ENCODE measurements around the gene GIPC2. TPM values are rescaled to one million over a fixed set of nuclear protein-coding genes. Genes with fewer than 3 reads are reported as not detected.

The GIPC2 gene
- total and polyA plus RNA-seq, 9 of the 15 experiments (the other 6 are each of a cell fraction or from before 2014, with no cell fraction given) = 0.01 to 0.05 (median 0.04) TPM; not detected in 3

GRCh38 chr1:78032996-78033796, 12.6 kb upstream of the GIPC2 start (continued):
- TF ChIP-seq SPI1 (IDR thresholded peaks at IDR 0.05; ENCODE audit: borderline replicate concordance, low read depth, low read length) = no peak
- no peak for TF ChIP-seq KLF6 (CRISPR knock-in tag; IDR thresholded peaks at IDR 0.05; ENCODE audit: borderline replicate concordance)
- no peak for TF ChIP-seq NFYB (IDR thresholded peaks at IDR 0.05; ENCODE audit: extremely low read depth, insufficient read length)
- TF ChIP-seq CEBPG (CRISPR knock-in tag; IDR thresholded peaks at IDR 0.05) = peak; percentile 48; the same call in 1 of the 2 replicates
- TF ChIP-seq CEBPG (tag; conservative IDR thresholded peaks at IDR 0.05 in 1 of 2, IDR thresholded peaks at IDR 0.05 in 1 of 2) = peak; percentile 73 to 94
- TF ChIP-seq E2F5 (CRISPR knock-in tag; IDR thresholded peaks at IDR 0.05) = no peak
- TF ChIP-seq JUND (IDR thresholded peaks at IDR 0.05; ENCODE audit: borderline replicate concordance, low read depth, low read length) = no peak
- peak; percentile 9; the same call in 1 of the 3 replicates for TF ChIP-seq JUND (tag; IDR thresholded peaks at IDR 0.05; ENCODE audit: borderline replicate concordance, low read depth, low read length)
- no peak for TF ChIP-seq ZC3H11A (IDR thresholded peaks at IDR 0.05; ENCODE audit: low read depth, low read length)
- no peak for TF ChIP-seq ZNF224 (CRISPR knock-in tag; IDR thresholded peaks at IDR 0.05)
- no peak for TF ChIP-seq HDAC1 (IDR thresholded peaks at IDR 0.05)
- TF ChIP-seq TCF3 (CRISPR knock-in tag; IDR thresholded peaks at IDR 0.05) = peak; percentile 59
- TF ChIP-seq SREBF2 (CRISPR knock-in tag; IDR thresholded peaks at IDR 0.05) = no peak
- TF ChIP-seq ARID3A (IDR thresholded peaks at IDR 0.05; ENCODE audit: borderline replicate concordance, low read depth, low read length) = no peak
- 0 out of 2 replicates have a peak, but pooled peaks have one; percentile 29 for TF ChIP-seq IRF9 (tag; IDR thresholded peaks at IDR 0.05)
- peak; percentile 95 for TF ChIP-seq CEBPB (tag; IDR thresholded peaks at IDR 0.05)
- TF ChIP-seq NFIC (IDR thresholded peaks at IDR 0.05) = 0 out of 2 replicates have a peak, but pooled peaks have one; percentile 12
- TF ChIP-seq MCM7 (IDR thresholded peaks at IDR 0.05) = no peak
- TF ChIP-seq NONO (IDR thresholded peaks at IDR 0.05; ENCODE audit: low read depth in 2 of 2, low read length in 1 of 2) = no peak
- TF ChIP-seq IFI16 (CRISPR knock-in tag; IDR thresholded peaks at IDR 0.05) = no peak
- no peak for TF ChIP-seq SAP30 (IDR thresholded peaks at IDR 0.05; ENCODE audit: borderline replicate concordance, insufficient read depth, low read depth, low read length, poor library complexity, severe bottlenecking)
- no peak for TF ChIP-seq E2F3 (CRISPR knock-in tag; IDR thresholded peaks at IDR 0.05)
- no peak for TF ChIP-seq HLTF (IDR thresholded peaks at IDR 0.05)
- TF ChIP-seq HSF4 (CRISPR knock-in tag; IDR thresholded peaks at IDR 0.05; ENCODE audit: borderline replicate concordance) = no peak
- TF ChIP-seq ZEB2 (IDR thresholded peaks at IDR 0.05) = no peak
- TF ChIP-seq CBFA2T3 (IDR thresholded peaks at IDR 0.05) = peak; percentile 34; the same call in 1 of the 2 replicates
- no peak for TF ChIP-seq NFE2 (IDR thresholded peaks at IDR 0.05; ENCODE audit: low read depth)

Data from K562 (cell line).